ENCODE data around the gene PEX26.
"Not testable (repeated sequence)": the region's sequence is repeated elsewhere in the genome, so short reads cannot be mapped to it uniquely, and the experiment has no call there.

Gene PEX26

GRCh38 chr22:18056807-18057474 is 20.8 kb upstream of the PEX26 start:
- no peak for DNase-seq (ENCODE audit: low spot score)

- no peak for DNase-seq (ENCODE audit: low spot score)
Observed at GRCh38 chr22:18057568-18058209, 20.1 kb upstream of the PEX26 start.

- DNase-seq (ENCODE audit: low spot score) = no peak
Observed at GRCh38 chr22:18058371-18059093, 19.3 kb upstream of the PEX26 start.

- DNase-seq (ENCODE audit: low spot score) = no peak
Observed at GRCh38 chr22:18059094-18059417, 18.7 kb upstream of the PEX26 start.

- no peak for DNase-seq (ENCODE audit: low spot score)
Observed at GRCh38 chr22:18059473-18059872, 18.3 kb upstream of the PEX26 start.

GRCh38 chr22:18059991-18060390 is 17.8 kb upstream of the PEX26 start:
- no peak for DNase-seq (ENCODE audit: low spot score)

GRCh38 chr22:18060646-18061620 is 16.9 kb upstream of the PEX26 start:
- DNase-seq (ENCODE audit: low spot score) = no peak

- no peak for DNase-seq (ENCODE audit: low spot score)
Observed at GRCh38 chr22:18062421-18062820, 15.4 kb upstream of the PEX26 start.

- DNase-seq (ENCODE audit: low spot score) = no peak
Observed at GRCh38 chr22:18063306-18063705, 14.5 kb upstream of the PEX26 start.

GRCh38 chr22:18063715-18064114 is 14.1 kb upstream of the PEX26 start:
- not testable (repeated sequence) for DNase-seq (ENCODE audit: low spot score)

GRCh38 chr22:18064636-18065035 is 13.2 kb upstream of the PEX26 start:
- DNase-seq (ENCODE audit: low spot score) = no peak

GRCh38 chr22:18065256-18065655 is 12.5 kb upstream of the PEX26 start:
- DNase-seq (ENCODE audit: low spot score) = no peak

GRCh38 chr22:18066181-18066859 is 11.5 kb upstream of the PEX26 start:
- no peak for DNase-seq (ENCODE audit: low spot score)

GRCh38 chr22:18067121-18067520 is 10.7 kb upstream of the PEX26 start:
- DNase-seq (ENCODE audit: low spot score) = no peak

- no peak for DNase-seq (ENCODE audit: low spot score)
Observed at GRCh38 chr22:18067548-18068341, 10.0 kb upstream of the PEX26 start.

- no peak for DNase-seq (ENCODE audit: low spot score)
Observed at GRCh38 chr22:18068381-18068988, 9.3 kb upstream of the PEX26 start.

GRCh38 chr22:18069041-18069440 is 8.7 kb upstream of the PEX26 start:
- DNase-seq (ENCODE audit: low spot score) = no peak

- DNase-seq (ENCODE audit: low spot score) = no peak
Observed at GRCh38 chr22:18070041-18070440, 7.7 kb upstream of the PEX26 start.

GRCh38 chr22:18070556-18071306 is 7.1 kb upstream of the PEX26 start:
- no peak for DNase-seq (ENCODE audit: low spot score)
